ENCODE measurements around the gene ZBTB38. TPM values are rescaled to one million over a fixed set of nuclear protein-coding genes. Genes with fewer than 3 reads are reported as not detected.

ZBTB38 gene
- total RNA-seq, 2 donors from 2014 or later = 120 to 143 TPM

GRCh38 chr3:141355242-141355641 lies 13.1 kb upstream of the ZBTB38 start:
- no peak for DNase-seq
- no peak for ATAC-seq
- intact Hi-C loops (cut with DNase I, micrococcal nuclease) = loop anchor here (10.0 kb wide), 2 partner anchors 50 to 100 kb away; no protein-coding TSS in a partner anchor

GRCh38 chr3:141356046-141356445 lies 12.3 kb upstream of the ZBTB38 start:
- DNase-seq (no peak), ATAC-seq (no peak)
- intact Hi-C loops (cut with DNase I, micrococcal nuclease) = loop anchor here (10.0 kb wide), 2 partner anchors 51 to 99 kb away; no protein-coding TSS in a partner anchor

- ATAC-seq = peak; percentile 88
- DNase-seq = no peak
- intact Hi-C loops (cut with DNase I, micrococcal nuclease) = loop anchor here in 1 of 2 donors (2.0 kb wide), 1 partner anchor 94 kb away; no protein-coding TSS in a partner anchor
These were observed 7.3 kb upstream of the ZBTB38 start for GRCh38 chr3:141360888-141361598.

- ATAC-seq = no peak
- intact Hi-C loops (cut with DNase I, micrococcal nuclease) = no loop called here
- no peak for DNase-seq
These were observed 5.6 kb upstream of the ZBTB38 start for GRCh38 chr3:141362736-141363135.

GRCh38 chr3:141365201-141365600 lies 3.1 kb upstream of the ZBTB38 start:
- ATAC-seq (no peak), DNase-seq (no peak)
- intact Hi-C loops (cut with DNase I, micrococcal nuclease) = no loop called here

GRCh38 chr3:141366285-141367037 lies 1.8 kb upstream of the ZBTB38 start:
- ATAC-seq (peak; percentile 22), DNase-seq (peak in 1 of 2 donors; percentile 78)
- intact Hi-C loops (cut with DNase I, micrococcal nuclease) = no loop called here

GRCh38 chr3:141367038-141367730 lies 1.1 kb upstream of the ZBTB38 start:
- ATAC-seq = no peak
- DNase-seq = no peak
- intact Hi-C loops (cut with DNase I, micrococcal nuclease) = no loop called here

GRCh38 chr3:141368925-141369794 lies 856 bp downstream of the ZBTB38 start:
- DNase-seq (no peak), ATAC-seq (no peak)
- intact Hi-C loops (cut with DNase I, micrococcal nuclease) = no loop called here

- DNase-seq (peak in 1 of 2 donors; percentile 58), ATAC-seq (peak; percentile 48)
- intact Hi-C loops (cut with DNase I, micrococcal nuclease) = no loop called here
These were observed 1.8 kb downstream of the ZBTB38 start for GRCh38 chr3:141370065-141370533.

- ATAC-seq (no peak), DNase-seq (no peak)
- intact Hi-C loops (cut with DNase I, micrococcal nuclease) = no loop called here
These were observed 3.6 kb downstream of the ZBTB38 start for GRCh38 chr3:141371882-141372281.

- no peak for ATAC-seq
- DNase-seq = no peak
- intact Hi-C loops (cut with DNase I, micrococcal nuclease) = no loop called here
These were observed 4.4 kb downstream of the ZBTB38 start for GRCh38 chr3:141372656-141373055.

- DNase-seq = no peak
- intact Hi-C loops (cut with DNase I, micrococcal nuclease) = no loop called here
- no peak for ATAC-seq
These were observed 4.9 kb downstream of the ZBTB38 start for GRCh38 chr3:141373232-141373631.

- ATAC-seq = no peak
- no peak for DNase-seq
- intact Hi-C loops (cut with DNase I, micrococcal nuclease) = no loop called here
These were observed 5.6 kb downstream of the ZBTB38 start for GRCh38 chr3:141373768-141374526.

GRCh38 chr3:141375381-141376301 lies 7.3 kb downstream of the ZBTB38 start:
- ATAC-seq = no peak
- DNase-seq = no peak
- intact Hi-C loops (cut with DNase I, micrococcal nuclease) = no loop called here

- no peak for DNase-seq
- intact Hi-C loops (cut with DNase I, micrococcal nuclease) = no loop called here
- ATAC-seq = peak; percentile 88
These were observed 9.1 kb downstream of the ZBTB38 start for GRCh38 chr3:141377377-141377776.

- ATAC-seq (no peak), DNase-seq (no peak)
- intact Hi-C loops (cut with DNase I, micrococcal nuclease) = no loop called here
These were observed 10.3 kb downstream of the ZBTB38 start for GRCh38 chr3:141378556-141378955.
